Small intestine (tissue), 7 donors: ENCODE measurements around the gene SDF2. TPM values are rescaled to one million over a fixed set of nuclear protein-coding genes. Genes with fewer than 3 reads are reported as not detected.

Source experiments
- DNase-seq, 2 donors: peaks; one replicate each; pipeline versions ENCODE4 v3.0.0 to v3.0.0-alpha.2; 2013
- FAIRE-seq: peaks from 2 replicates; lab custom pipeline; 2012; peaks lifted over from hg19 to GRCh38; lab: Jason Lieb, UNC
- H3K27ac ChIP-seq, 3 donors: one replicate each; pipeline ENCODE4 v1.5.1; 2013; ENCODE audit warnings: low read length in 2 of 3, mild to moderate bottlenecking in 2 of 3, control low read depth in 1 of 3, inconsistent platforms in 1 of 3, low read depth in 1 of 3, moderate library complexity in 1 of 3
- H3K27me3 ChIP-seq, 3 donors: one replicate each; pipeline ENCODE4 v1.6.1; 2013; ENCODE audit warnings: low read length in 3 of 3, inconsistent platforms in 1 of 3; ENCODE audit not compliant: control insufficient read depth in 3 of 3, insufficient read depth in 3 of 3
- H3K36me3 ChIP-seq, 3 donors: one replicate each; pipeline ENCODE4 v1.6.1; 2013; ENCODE audit warnings: low read length in 3 of 3, inconsistent platforms in 1 of 3, low read depth in 1 of 3, mild to moderate bottlenecking in 1 of 3, moderate library complexity in 1 of 3; ENCODE audit not compliant: control insufficient read depth in 3 of 3, insufficient read depth in 2 of 3
- H3K4me1 ChIP-seq, 3 donors: one replicate each; pipeline ENCODE4 v1.6.1; 2013; ENCODE audit warnings: low read length in 2 of 3, inconsistent platforms in 1 of 3, low read depth in 1 of 3, mild to moderate bottlenecking in 1 of 3, moderate library complexity in 1 of 3; ENCODE audit not compliant: control insufficient read depth in 3 of 3, insufficient read depth in 2 of 3
- H3K4me3 ChIP-seq, 3 donors: one replicate each; pipeline ENCODE4 v1.5.1; 2013; ENCODE audit warnings: low read length in 3 of 3, control low read depth in 1 of 3, inconsistent platforms in 1 of 3, low read depth in 1 of 3, mild to moderate bottlenecking in 1 of 3, moderate library complexity in 1 of 3
- H3K9me3 ChIP-seq, 2 donors: one replicate each; pipeline ENCODE4 v1.6.1; 2013; ENCODE audit warnings: low read depth in 1 of 2, low read length in 1 of 2; ENCODE audit not compliant: control insufficient read depth in 2 of 2, insufficient read depth in 1 of 2
- WGBS, 3 donors: extraction: QIAGEN DNeasy Blood & Tissue Kit; methylation state at CpG; one replicate each; pipeline ENCODE4 v1.1.7; 2013; 5-methylcytosine and 5-hydroxymethylcytosine counted together
- polyA plus RNA-seq, 4 donors: library from polyadenylated mRNA; stranded (reverse) in 3 of 4; unstranded in 1 of 4; fragments of 200-250 nt in 3 of 4; fragments of 120-200 nt in 1 of 4; gene quantifications; one replicate each; pipeline versions ENCODE4 v1.2.1 to v1.2.3, GENCODE V29; 2013
- donor health status: healthy with polysubstance abuse.
- donor health status: control.
- donor health status: control.
- donor health status: Bipolar disorder and iron deficiency.
- donor health status: healthy.

The SDF2 gene
- polyA plus RNA-seq, 4 donors, result 45.4 to 61.8 (median 49.6) TPM

DNA sequence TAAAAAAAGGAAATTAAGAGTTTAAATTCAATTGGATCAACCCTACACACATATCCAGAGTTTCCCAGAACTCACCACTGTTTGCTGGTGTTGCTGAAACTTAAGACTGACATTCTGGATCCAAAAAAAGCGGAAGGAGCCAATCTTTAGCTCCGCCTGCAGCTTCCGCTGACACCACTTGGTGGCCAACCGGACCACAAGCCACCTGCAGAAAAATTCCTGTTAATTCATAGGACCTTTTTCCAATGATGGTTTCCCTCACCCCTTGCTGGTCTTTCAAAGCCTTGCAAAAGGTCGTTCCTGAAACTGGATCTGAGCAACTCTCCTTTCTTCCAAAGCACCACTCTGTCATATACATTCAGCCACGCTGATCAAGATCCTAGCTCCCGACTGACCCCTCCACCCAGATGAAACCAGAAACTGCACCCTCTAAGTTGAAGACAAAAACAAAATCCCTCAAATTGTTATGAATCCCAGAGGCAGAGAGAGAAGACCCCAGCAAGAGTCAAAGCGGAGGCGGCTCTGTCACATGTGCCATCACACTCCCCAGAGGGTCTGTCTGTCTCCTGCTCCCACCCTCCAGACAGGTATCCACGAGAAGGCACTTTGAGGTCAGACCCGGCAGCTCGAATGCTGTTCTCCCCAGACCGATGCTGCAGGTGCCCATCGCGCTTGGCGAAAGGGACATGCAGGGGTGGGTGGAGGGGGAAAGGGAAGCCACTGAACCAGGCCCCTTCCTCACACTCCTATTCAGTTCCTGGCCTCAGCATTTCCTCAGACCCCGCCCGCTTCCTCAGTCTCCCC is 17.5 kb downstream of the SDF2 start:
- Histone ChIP-seq H3K4me3 (peak overlapping the region; percentile 70 to 96 (median 82)), H3K9me3 (no peaks in the 10 kb centered on the region), H3K27ac (peak overlapping the region in 2 of 3 donors; percentile 73 to 80), H3K36me3 (peaks cover 7 to 40% (median 17%) of the 10 kb centered on the region in 3 donors), H3K27me3 (no peaks in the 10 kb centered on the region), H3K4me1 (peaks cover 2 to 26% (median 7%) of the 10 kb centered on the region in 3 donors)
- WGBS, 3 donors, result 0 to 1% (median 0%) methylated on average over 16 to 18 of the region's 18 CpGs
- FAIRE-seq (no peak), DNase-seq (peak; percentile 56 to 62)

- WGBS, 3 donors, result 89 to 92% (median 92%) methylated on average over 2 of the region's 2 CpGs
- Histone ChIP-seq H3K9me3 (no peaks in the 10 kb centered on the region), H3K4me3 (no peak overlapping the region), H3K27ac (peak overlapping the region in 1 of 3 donors; percentile 27), H3K4me1 (peaks cover 2 to 22% (median 7%) of the 10 kb centered on the region in 3 donors), H3K27me3 (no peaks in the 10 kb centered on the region), H3K36me3 (peaks cover 21 to 47% (median 28%) of the 10 kb centered on the region in 3 donors)
- DNase-seq, result peak; percentile 27 to 74
- FAIRE-seq, result no peak
Measured at GRCh38 chr17:28641579-28641978, 20.1 kb downstream of the SDF2 start.

DNA sequence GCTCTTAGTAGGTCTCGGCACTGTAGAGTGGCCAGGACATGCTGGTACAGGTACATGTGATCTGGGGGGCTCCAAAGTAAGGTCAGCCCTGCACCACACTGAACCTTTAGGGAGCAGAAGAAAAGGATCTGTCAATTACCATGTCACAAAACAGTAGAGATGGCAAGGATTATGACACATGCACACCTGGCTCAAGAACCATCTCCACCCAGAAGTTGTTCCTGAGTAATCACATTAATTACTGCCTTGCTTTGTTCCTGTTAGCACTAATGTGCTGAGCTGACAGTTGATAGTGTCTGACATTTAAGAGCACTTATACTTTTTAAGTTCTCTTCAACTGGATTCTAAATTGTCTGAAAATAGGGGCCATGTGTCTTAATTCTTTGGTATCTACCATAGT is 26.2 kb downstream of the SDF2 start:
- no peaks in the 10 kb centered on the region for H3K9me3 ChIP-seq
- H3K4me1 ChIP-seq, result no peaks in the 10 kb centered on the region
- DNase-seq (no peak), FAIRE-seq (no peak)
- no peak overlapping the region for H3K27ac ChIP-seq
- H3K36me3 ChIP-seq, result peaks cover 50 to 73% (median 51%) of the 10 kb centered on the region in 3 donors
- 96 to 100% (median 100%) methylated on average over 1 of the region's 1 CpG for WGBS, 3 donors
- no peak overlapping the region for H3K4me3 ChIP-seq
- no peaks in the 10 kb centered on the region for H3K27me3 ChIP-seq

- H3K9me3 ChIP-seq, result no peaks in the 10 kb centered on the region
- no peak overlapping the region for H3K27ac ChIP-seq
- H3K4me1 ChIP-seq, result no peaks in the 10 kb centered on the region
- peaks cover 44 to 75% (median 50%) of the 10 kb centered on the region in 3 donors for H3K36me3 ChIP-seq
- H3K4me3 ChIP-seq, result no peak overlapping the region
- 87 to 94% (median 90%) methylated on average over 14 of the region's 14 CpGs for WGBS, 3 donors
- no peak for FAIRE-seq
- no peak for DNase-seq
- H3K27me3 ChIP-seq, result no peaks in the 10 kb centered on the region
Measured at GRCh38 chr17:28634206-28634865, 27.4 kb downstream of the SDF2 start.

- Histone ChIP-seq H3K27ac (no peak overlapping the region), H3K4me1 (no peaks in the 10 kb centered on the region), H3K27me3 (no peaks in the 10 kb centered on the region), H3K9me3 (no peaks in the 10 kb centered on the region), H3K36me3 (peaks cover 21 to 66% (median 32%) of the 10 kb centered on the region in 3 donors), H3K4me3 (no peak overlapping the region)
- DNase-seq, result peak; percentile 18 to 26
- no peak for FAIRE-seq
- WGBS, 3 donors, result 73 to 80% (median 78%) methylated on average over 4 of the region's 4 CpGs
Measured at GRCh38 chr17:28626818-28627217, 34.9 kb downstream of the SDF2 start.

- DNase-seq (no peak), FAIRE-seq (no peak)
- Histone ChIP-seq H3K4me3 (no peak overlapping the region), H3K27ac (no peak overlapping the region), H3K9me3 (no peaks in the 10 kb centered on the region), H3K36me3 (peaks cover 15 to 61% (median 46%) of the 10 kb centered on the region in 3 donors), H3K4me1 (no peaks in the 10 kb centered on the region), H3K27me3 (no peaks in the 10 kb centered on the region)
- whole genome bisulfite sequencing, 3 donors, result 91 to 97% (median 95%) methylated on average over 2 of the region's 2 CpGs
Measured at GRCh38 chr17:28624148-28624547, 37.6 kb downstream of the SDF2 start.

GRCh38 chr17:28623696-28624095 is 38.0 kb downstream of the SDF2 start:
- no peak overlapping the region for H3K27ac ChIP-seq
- peaks cover 16 to 61% (median 49%) of the 10 kb centered on the region in 3 donors for H3K36me3 ChIP-seq
- H3K4me3 ChIP-seq, result no peak overlapping the region
- WGBS, 3 donors, result 93 to 96% (median 93%) methylated on average over 4 of the region's 4 CpGs
- no peaks in the 10 kb centered on the region for H3K9me3 ChIP-seq
- DNase-seq (no peak), FAIRE-seq (no peak)
- H3K27me3 ChIP-seq, result no peaks in the 10 kb centered on the region
- H3K4me1 ChIP-seq, result no peaks in the 10 kb centered on the region

DNA sequence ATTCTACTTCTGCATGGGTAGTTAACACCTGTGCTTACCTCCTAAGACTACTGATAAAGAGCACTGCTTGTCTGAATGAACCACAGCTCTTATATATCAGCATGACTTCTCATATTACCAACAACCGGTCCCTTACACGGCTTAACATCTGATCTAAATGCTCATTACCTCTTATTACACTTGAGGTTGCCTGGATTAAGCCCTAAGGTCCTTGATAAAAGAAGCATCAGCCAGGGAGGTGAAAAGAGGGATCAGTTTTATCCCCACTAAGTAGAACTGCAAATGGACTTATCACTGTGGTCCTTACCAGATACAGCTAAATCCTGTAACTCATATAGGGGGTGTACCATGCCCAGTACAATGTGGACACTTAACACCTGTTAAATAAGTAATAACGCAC is 39.5 kb downstream of the SDF2 start:
- H3K4me1 ChIP-seq, result no peaks in the 10 kb centered on the region
- no peak for FAIRE-seq
- no peak overlapping the region for H3K4me3 ChIP-seq
- no peak for DNase-seq
- WGBS, 3 donors, result 92 to 93% (median 93%) methylated on average over 3 of the region's 3 CpGs
- H3K27me3 ChIP-seq, result no peaks in the 10 kb centered on the region
- H3K9me3 ChIP-seq, result no peaks in the 10 kb centered on the region
- peaks cover 16 to 59% (median 44%) of the 10 kb centered on the region in 3 donors for H3K36me3 ChIP-seq
- no peak overlapping the region for H3K27ac ChIP-seq
